Activated naive CD4-positive, alpha-beta T cell treated with anti-CD3 and anti-CD28 coated beads, Interleukin-2, amount 50 U/mL, for 72 hours (primary cell): ENCODE measurements around the gene FBXL7. TPM values are rescaled to one million over a fixed set of nuclear protein-coding genes. Genes with fewer than 3 reads are reported as not detected.

Experiments used
- ATAC-seq, 2 donors: fragments of 150-1000 bp; cut with Tn5 transposase; 2 replicates each; pipeline ENCODE4 v1.10.0; 2021; ENCODE audit warnings: mild to moderate bottlenecking in 2 of 2, moderate library complexity in 2 of 2
- DNase-seq, 2 donors: peaks; one replicate each; pipeline ENCODE4 v3.0.0; 2021 to 2022; ENCODE audit warnings: low spot score in 2 of 2
- H3K27ac Mint-ChIP-seq, 2 donors: one replicate each; pipeline ENCODE4 v1.8.0; 2022; ENCODE audit warnings: mild to moderate bottlenecking in 2 of 2, mixed read lengths in 2 of 2
- H3K36me3 Mint-ChIP-seq, 2 donors: one replicate each; pipeline ENCODE4 v1.8.0; 2022; ENCODE audit warnings: mixed read lengths in 2 of 2
- H3K9me3 Mint-ChIP-seq, 2 donors: one replicate each; pipeline ENCODE4 v1.8.0; 2022; ENCODE audit warnings: mixed read lengths in 2 of 2
- total RNA-seq, 2 donors: library from RNA; stranded (reverse); gene quantifications; one replicate each; pipeline ENCODE4 v1.2.3, GENCODE V29; 2022

Gene FBXL7
- total RNA-seq, 2 donors from 2014 or later: not detected

DNA sequence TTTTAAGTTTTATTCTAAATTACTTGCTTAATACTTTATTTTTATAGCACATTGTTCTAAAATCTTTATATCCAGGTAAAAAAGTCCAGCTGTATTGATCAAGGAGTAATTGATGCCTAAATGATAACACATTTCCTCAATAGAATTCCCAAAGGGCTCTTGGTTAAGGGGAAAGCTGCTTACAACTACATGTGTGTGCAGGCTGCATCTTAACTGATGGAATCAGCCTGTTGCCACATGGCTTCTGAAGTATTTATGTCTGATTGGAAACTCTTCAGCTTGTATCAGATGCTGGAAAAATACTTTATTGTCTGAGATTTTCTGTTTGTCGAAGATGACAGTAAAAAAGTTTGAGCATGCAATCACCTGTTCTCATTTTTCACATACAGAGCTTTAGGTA, 182.6 kb downstream of the FBXL7 start:
- ATAC-seq (no peak), DNase-seq (no peak)
- Mint-ChIP-seq H3K9me3 (peaks cover 5 to 8% of the 10 kb centered on the region in 2 donors), H3K36me3 (no peaks in the 10 kb centered on the region), H3K27ac (no peak overlapping the region)

GRCh38 chr5:15683332-15683731, 183.4 kb downstream of the FBXL7 start:
- H3K9me3 Mint-ChIP-seq: peaks cover 5 to 8% of the 10 kb centered on the region in 2 donors
- H3K27ac Mint-ChIP-seq: no peak overlapping the region
- no peaks in the 10 kb centered on the region for H3K36me3 Mint-ChIP-seq
- ATAC-seq (no peak), DNase-seq (no peak)

DNA sequence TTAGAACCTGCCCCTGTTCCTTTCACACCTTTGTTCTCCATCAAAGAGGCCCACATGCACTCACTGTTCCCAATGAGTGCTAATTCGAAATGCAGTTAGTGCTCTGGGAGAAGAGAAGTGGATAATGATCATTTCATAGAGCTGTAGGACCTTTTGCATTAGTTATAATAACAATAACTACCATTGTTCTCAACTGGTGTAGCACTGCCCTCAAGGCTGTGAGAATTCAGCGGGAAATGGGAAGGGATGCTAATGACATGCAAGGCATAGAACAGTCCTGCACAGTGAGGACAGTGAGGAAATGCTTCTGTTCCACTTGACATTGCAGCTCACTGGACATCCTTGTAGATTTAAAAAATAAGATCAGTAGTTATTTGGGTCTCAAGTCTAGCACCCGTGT, 187.4 kb downstream of the FBXL7 start:
- DNase-seq (no peak), ATAC-seq (no peak)
- Mint-ChIP-seq H3K27ac (no peak overlapping the region), H3K9me3 (peaks cover 6 to 11% of the 10 kb centered on the region in 2 donors), H3K36me3 (no peaks in the 10 kb centered on the region)

DNA sequence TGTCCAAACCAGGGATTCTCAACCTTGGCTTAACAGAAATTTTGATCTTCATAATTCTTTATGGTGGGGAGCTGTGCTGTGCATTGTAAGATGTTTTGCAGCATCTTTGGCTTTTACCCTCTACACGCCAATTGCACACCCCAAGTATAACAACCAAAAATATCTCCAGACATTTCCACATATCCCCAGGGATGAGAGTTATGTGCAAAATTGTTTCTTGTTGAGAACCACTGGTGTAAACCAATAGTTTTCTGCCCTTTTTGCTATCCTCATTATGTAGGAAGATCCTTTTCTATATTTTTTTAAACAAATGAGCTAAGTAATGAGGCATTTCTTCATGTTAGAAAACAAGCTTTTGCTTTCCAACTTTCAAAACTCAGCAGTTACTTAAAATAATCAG, 189.9 kb downstream of the FBXL7 start:
- Mint-ChIP-seq H3K9me3 (peaks cover 6 to 7% of the 10 kb centered on the region in 2 donors), H3K36me3 (no peaks in the 10 kb centered on the region), H3K27ac (no peak overlapping the region)
- DNase-seq: no peak
- no peak for ATAC-seq

DNA sequence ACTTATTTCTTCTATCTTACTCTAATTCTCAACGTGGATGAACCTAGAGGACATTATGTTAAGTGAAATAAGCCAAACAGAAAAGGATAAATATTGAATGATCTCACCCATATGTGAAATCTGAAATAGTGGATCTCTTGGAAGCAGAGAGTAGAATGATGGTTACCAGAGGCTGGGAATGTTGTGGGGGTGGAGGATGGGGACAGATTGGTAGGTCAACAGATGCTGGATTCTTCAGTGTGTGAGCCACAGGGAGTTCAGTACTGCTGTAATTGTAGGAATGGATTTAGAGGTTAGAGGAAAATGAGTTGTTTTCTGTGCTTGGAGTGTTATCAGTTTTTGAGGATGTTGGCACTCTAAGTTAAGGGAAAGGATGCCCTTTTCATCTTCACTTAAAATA, 190.6 kb downstream of the FBXL7 start:
- Mint-ChIP-seq H3K36me3 (no peaks in the 10 kb centered on the region), H3K27ac (no peak overlapping the region), H3K9me3 (peaks cover 6 to 7% of the 10 kb centered on the region in 2 donors)
- ATAC-seq (no peak), DNase-seq (no peak)

DNA sequence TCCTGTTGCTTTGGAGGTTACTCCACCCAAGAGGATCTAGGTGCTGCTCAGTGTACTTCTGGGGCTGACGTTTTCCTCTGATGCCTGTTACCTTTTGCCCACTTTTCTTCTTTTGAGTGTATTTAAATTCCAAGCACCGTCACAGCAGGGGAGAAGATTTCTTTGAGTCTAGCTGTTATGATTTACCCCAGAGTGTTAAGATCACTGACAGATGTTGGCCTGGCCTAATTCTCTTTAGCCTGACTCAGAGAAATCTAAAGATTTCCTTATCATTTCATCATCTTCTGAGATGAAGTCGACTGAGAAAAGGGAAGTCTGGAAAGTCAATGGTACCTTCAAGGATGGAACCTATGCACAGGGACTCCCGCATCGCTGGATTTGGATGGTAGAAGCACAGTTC, 191.5 kb downstream of the FBXL7 start:
- DNase-seq: no peak
- ATAC-seq: no peak
- Mint-ChIP-seq H3K27ac (no peak overlapping the region), H3K36me3 (no peaks in the 10 kb centered on the region), H3K9me3 (peaks cover 6 to 7% of the 10 kb centered on the region in 2 donors)

- no peak for ATAC-seq
- Mint-ChIP-seq H3K27ac (no peak overlapping the region), H3K9me3 (peaks cover 6 to 14% of the 10 kb centered on the region in 2 donors), H3K36me3 (no peaks in the 10 kb centered on the region)
- no peak for DNase-seq
Observed at GRCh38 chr5:15692706-15693381, 192.9 kb downstream of the FBXL7 start.

DNA sequence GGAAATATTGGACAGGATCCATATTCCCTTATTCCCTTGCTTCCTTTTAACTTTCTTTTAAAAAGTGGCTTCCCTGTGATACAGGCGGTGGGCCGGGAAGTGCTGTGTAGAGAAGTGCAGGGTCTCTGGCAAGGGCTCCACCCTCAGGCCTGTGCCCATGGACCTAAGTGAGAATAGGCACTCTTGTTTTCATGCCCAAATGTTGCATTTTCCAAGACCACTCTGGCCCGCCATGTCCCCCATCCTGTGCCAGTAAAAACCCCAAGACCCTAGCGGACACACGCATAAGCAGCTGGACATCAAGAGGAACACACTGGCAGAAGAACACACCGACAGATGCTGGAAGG, 193.4 kb downstream of the FBXL7 start:
- Mint-ChIP-seq H3K9me3 (peaks cover 6 to 16% of the 10 kb centered on the region in 2 donors), H3K36me3 (no peaks in the 10 kb centered on the region), H3K27ac (no peak overlapping the region)
- DNase-seq: no peak
- ATAC-seq: no peak

- H3K27ac Mint-ChIP-seq: no peak overlapping the region
- no peaks in the 10 kb centered on the region for H3K36me3 Mint-ChIP-seq
- DNase-seq: no peak
- peaks cover 8 to 16% of the 10 kb centered on the region in 2 donors for H3K9me3 Mint-ChIP-seq
- no peak for ATAC-seq
Observed at GRCh38 chr5:15693933-15694332, 194.0 kb downstream of the FBXL7 start.

GRCh38 chr5:15694696-15695214, 194.8 kb downstream of the FBXL7 start:
- DNase-seq (no peak), ATAC-seq (no peak)
- H3K9me3 Mint-ChIP-seq: peaks cover 15 to 16% of the 10 kb centered on the region in 2 donors
- H3K36me3 Mint-ChIP-seq: no peaks in the 10 kb centered on the region
- no peak overlapping the region for H3K27ac Mint-ChIP-seq

- Mint-ChIP-seq H3K27ac (no peak overlapping the region), H3K9me3 (peaks cover 15 to 16% of the 10 kb centered on the region in 2 donors), H3K36me3 (no peaks in the 10 kb centered on the region)
- DNase-seq: no peak
- ATAC-seq: no peak
Observed at GRCh38 chr5:15695215-15695731, 195.3 kb downstream of the FBXL7 start.

- no peak for DNase-seq
- Mint-ChIP-seq H3K27ac (no peak overlapping the region), H3K9me3 (peaks cover 8 to 9% of the 10 kb centered on the region in 2 donors), H3K36me3 (no peaks in the 10 kb centered on the region)
- ATAC-seq: no peak
Observed at GRCh38 chr5:15700373-15700772, 200.4 kb downstream of the FBXL7 start.

- H3K36me3 Mint-ChIP-seq: peaks cover 0 to 8% of the 10 kb centered on the region in 2 donors
- no peak overlapping the region for H3K27ac Mint-ChIP-seq
- ATAC-seq: no peak
- no peak for DNase-seq
- peaks cover 11 to 16% of the 10 kb centered on the region in 2 donors for H3K9me3 Mint-ChIP-seq
Observed at GRCh38 chr5:15702102-15702501, 202.1 kb downstream of the FBXL7 start.

GRCh38 chr5:15703901-15704300, 203.9 kb downstream of the FBXL7 start:
- Mint-ChIP-seq H3K9me3 (peaks cover 10 to 14% of the 10 kb centered on the region in 2 donors), H3K27ac (no peak overlapping the region), H3K36me3 (peaks cover 0 to 8% of the 10 kb centered on the region in 2 donors)
- ATAC-seq: no peak
- DNase-seq: no peak

DNA sequence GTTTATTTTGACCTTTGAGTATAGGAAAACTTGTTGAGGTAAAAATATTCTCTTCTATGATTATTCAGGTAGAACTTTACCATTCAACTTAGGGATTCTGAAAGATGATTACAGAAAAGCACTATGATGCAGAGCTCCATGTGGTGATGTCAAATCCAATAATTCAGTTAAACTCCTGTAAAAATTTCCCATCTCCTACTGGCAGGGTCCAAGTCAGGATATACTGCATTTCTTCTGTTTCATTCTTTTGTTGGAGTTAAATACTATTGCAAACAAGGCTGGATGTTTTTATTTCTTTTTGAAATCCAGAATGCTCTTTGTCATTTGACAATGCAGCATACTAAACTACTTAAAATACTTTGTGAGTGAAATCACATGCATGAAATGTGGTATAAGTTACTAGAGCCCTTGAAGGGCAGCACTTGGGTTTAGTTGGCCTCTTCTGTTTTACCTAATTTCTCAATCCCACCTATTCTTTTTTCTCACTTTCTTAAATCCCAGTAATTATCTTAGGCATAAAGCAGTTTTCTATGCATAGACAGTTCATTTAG, 204.5 kb downstream of the FBXL7 start:
- DNase-seq: no peak
- Mint-ChIP-seq H3K9me3 (peaks cover 8 to 12% of the 10 kb centered on the region in 2 donors), H3K36me3 (peaks cover 0 to 8% of the 10 kb centered on the region in 2 donors), H3K27ac (no peak overlapping the region)
- no peak for ATAC-seq

DNA sequence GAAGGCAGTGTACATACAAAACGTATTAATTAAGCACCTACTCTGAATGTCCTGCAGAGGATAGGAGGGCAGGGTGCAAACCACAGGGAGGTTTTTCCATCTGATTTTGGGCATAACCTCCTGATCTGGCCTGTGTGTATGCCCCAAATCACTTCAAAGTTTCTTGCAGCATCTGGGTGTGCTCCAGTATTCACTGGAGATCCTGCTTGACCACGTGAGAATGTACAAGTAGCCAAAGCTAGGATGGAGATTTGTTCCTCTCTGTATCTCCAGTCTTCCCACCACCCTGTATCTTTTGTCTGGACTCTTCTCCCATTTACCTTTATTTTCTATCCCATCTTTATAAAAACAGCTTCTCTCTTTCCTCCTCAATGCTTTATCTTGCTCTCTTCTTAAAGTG, 207.7 kb downstream of the FBXL7 start:
- Mint-ChIP-seq H3K27ac (no peak overlapping the region), H3K36me3 (peaks cover 0 to 8% of the 10 kb centered on the region in 2 donors), H3K9me3 (peaks cover 11 to 19% of the 10 kb centered on the region in 2 donors)
- no peak for ATAC-seq
- DNase-seq: no peak

DNA sequence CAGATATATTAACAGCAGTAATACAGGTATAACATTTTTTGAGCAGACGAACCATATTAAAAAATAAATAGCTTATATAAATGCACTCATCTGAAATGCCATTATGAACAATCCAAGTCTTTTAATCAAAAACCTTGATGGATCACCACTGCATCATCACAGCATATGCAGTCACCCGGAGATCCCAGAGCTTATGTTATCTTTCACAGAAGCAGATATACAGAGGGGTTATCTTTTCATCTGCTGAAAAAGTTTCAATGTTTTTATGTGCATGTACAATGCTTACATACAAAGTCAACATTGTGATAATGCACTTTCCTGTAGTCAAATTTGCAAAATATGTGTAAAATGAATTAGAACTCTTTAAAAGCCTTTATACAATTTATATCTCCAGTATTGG, 211.9 kb downstream of the FBXL7 start:
- ATAC-seq (no peak), DNase-seq (no peak)
- Mint-ChIP-seq H3K36me3 (peaks cover 0 to under 1% of the 10 kb centered on the region in 2 donors), H3K27ac (no peak overlapping the region), H3K9me3 (peaks cover 8 to 12% of the 10 kb centered on the region in 2 donors)

DNA sequence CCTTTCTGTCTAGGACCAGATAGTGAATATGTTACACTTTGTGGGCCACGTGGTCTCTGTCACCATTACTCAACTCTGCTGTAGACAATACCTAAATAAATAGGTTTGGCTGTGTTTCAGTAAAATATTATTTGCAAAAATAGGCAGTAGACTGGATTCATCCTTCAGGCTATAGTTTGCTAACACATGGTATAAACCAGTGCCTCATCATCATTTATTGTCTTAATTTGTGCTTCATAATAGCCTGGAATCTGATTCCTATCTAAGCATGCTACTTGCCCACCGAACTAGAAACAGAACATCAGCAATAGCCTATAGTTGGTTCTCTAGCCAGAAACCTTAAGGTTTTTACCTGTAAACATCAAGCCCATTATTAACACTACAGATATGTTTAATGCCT, 215.6 kb downstream of the FBXL7 start:
- DNase-seq (no peak), ATAC-seq (no peak)
- peaks cover 4 to 5% of the 10 kb centered on the region in 2 donors for H3K9me3 Mint-ChIP-seq
- no peaks in the 10 kb centered on the region for H3K36me3 Mint-ChIP-seq
- H3K27ac Mint-ChIP-seq: no peak overlapping the region
